HT1080 (cell line): ENCODE data around the gene ENSA. TPM values are rescaled to one million over a fixed set of nuclear protein-coding genes. Genes with fewer than 3 reads are reported as not detected.
"Not testable (repeated sequence)": the region's sequence is repeated elsewhere in the genome, so short reads cannot be mapped to it uniquely, and the experiment has no call there.

ENCODE experiments used
- DNase-seq: peaks from one replicate; pipeline ENCODE4 v3.0.0-alpha.2; 2015; ENCODE audit warnings: low read depth
- total RNA-seq: library from RNA; depleted of rRNA; stranded (reverse); fragments of >200 nt; shearing (Covaris generic); gene quantifications from 2 replicates; pipeline ENCODE4 v1.2.3, GENCODE V29; 2014

The ENSA gene
- total RNA-seq, 1 experiment from 2014 or later = 194 TPM

GRCh38 chr1:150581962-150582361 lies 47.5 kb downstream of the ENSA start:
- not testable (repeated sequence) for DNase-seq

- DNase-seq = not testable (repeated sequence)
Observed at GRCh38 chr1:150581437-150581836, 48.0 kb downstream of the ENSA start.

DNA sequence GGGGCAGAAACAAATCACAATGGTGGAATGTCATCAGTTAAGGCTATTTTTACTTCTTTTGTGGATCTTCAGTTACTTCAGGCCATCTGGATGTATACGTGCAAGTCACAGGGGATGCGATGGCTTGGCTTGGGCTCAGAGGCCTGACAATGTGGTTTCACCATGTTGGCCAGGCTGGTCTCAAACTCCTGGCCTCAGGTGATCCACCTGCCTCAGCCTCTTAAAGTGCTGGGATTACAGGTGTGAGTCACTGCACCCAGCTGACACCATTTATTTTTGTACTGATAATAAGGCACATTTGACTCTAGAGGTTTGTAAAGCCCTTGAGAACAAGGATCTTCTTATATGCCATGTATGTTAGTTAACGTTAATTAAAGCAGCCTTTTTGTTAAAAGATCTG lies 48.4 kb downstream of the ENSA start:
- not testable (repeated sequence) for DNase-seq

DNA sequence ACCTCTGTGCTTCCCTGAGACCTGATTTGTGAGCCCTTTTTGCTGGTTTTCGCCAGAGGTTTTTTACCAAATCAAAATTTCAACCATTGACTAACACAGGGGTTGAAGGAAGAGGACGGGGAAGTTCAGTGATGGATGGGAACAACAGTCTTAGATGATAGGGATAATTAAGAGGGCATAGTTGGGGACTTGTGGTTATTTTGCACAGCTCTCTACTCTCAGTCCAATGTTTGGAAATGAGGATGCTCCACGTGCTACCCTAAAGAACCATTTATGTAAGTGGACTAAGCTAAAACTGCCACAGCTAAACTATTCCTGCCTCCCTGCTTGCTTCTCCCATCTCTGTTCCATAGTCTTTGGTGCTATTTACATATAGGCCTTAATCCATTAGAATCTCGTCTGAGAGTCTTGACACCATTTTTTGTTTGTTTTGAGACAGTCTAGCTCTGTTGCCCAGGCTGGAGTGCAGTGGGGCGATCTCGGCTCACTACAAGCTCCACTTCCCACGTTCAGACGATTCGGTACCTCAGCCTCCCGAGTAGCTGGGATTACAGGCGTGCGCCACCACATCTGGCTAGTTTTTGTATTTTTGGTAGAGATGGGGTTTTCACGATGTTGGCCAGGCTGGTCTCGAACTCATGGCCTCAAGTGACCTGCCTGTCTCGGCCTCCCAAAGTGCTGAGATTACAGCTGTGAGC lies 49.3 kb downstream of the ENSA start:
- DNase-seq = no peak

- DNase-seq = peak; percentile 97
Observed at GRCh38 chr1:150579110-150579944, 50.1 kb downstream of the ENSA start, which contains the start of gene MCL1. Gene MCL1, minus strand, starts transcription at chr1:150579610. Its CDS starts 80 bp downstream, at chr1:150579530.

GRCh38 chr1:150578272-150579109 lies 50.9 kb downstream of the ENSA start:
- DNase-seq = peak; percentile 91

GRCh38 chr1:150577557-150578271 lies 51.7 kb downstream of the ENSA start:
- DNase-seq = peak; percentile 48

DNA sequence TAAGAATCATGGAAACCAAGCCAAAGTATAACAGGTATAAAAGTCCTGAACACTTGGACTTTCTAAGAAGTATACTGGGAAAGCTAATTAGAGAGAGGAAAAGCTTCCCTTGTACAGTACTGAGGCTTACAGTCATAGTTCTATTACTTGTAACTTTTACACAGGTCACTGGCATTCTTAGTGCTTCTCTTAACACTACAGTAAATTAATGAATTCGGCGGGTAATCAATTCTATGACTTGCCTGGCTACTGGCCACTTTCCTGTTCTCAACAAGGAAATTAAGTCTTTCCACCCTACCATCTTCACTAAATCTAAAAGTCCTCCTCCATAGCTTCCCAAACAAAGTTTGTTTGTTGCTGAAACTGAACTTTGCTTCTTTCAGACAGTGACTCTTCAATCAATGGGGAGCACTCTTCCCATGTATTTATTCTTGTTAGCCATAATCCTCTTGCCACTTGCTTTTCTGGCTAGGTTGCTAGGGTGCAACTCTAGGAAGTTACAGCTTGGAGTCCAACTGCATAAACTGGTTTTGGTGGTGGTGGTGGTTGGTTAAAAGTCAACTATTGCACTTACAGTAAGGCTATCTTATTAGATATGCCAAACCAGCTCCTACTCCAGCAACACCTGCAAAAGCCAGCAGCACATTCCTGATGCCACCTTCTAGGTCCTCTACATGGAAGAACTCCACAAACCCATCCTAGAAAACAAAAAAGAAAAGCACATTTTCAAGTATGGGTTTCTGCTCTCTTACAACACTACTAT lies 52.4 kb downstream of the ENSA start:
- peak; percentile 42 for DNase-seq

DNA sequence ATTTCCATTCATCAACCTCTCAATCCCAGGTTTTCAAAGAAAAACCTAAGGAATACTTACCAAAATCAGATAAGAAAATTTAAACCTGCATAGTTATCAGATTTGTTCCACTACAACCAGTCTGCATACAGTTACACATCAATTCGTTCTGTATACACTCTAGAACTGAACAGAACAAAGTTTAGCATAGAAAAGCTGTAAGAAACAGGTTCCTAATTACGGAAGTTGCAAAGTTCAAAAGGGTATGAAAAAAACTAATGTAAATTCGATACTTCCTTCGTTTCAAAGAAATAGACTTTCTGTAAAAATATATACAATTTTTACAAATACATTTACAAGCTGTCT lies 53.1 kb downstream of the ENSA start:
- DNase-seq = no peak

- DNase-seq = no peak
Observed at GRCh38 chr1:150575518-150576366, 53.7 kb downstream of the ENSA start.

GRCh38 chr1:150575072-150575489 lies 54.3 kb downstream of the ENSA start:
- DNase-seq = no peak

DNA sequence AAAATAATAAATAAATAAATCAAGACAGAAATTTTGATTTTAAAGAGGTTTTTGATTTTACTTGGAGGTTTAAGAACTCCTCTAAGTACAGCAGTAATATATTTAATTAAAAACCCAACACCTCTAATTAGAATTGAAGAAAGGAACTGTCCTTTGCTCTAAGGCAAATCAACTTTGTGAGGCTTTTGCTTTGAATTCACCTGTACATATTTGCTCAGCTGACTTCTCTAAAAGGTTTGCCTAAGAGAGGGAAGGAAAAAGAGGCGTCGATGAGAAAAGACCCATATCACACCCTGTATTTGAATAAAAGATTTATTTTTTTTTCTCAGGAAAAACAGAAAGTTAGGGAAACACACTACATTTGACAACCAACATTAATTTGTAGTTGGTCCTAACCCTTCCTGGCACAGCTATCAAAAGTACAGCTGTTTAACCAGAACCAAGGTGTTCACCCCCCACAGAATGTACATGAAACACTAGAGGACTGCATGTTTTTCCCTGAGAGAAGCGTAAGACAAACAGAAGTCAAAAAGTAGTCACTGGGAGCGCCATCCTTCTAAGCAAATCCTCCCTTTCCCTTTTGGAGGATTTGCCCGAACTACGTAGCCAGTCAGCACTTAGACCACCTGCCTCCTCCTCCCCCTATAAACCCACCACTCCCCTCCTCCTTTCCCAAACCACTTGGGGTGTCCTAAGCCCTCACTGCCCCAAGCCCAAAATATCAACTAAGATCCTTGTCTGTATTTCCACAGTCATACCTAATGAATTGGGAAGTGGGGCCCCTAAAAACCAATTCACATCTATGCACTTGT lies 54.9 kb downstream of the ENSA start:
- no peak for DNase-seq

DNA sequence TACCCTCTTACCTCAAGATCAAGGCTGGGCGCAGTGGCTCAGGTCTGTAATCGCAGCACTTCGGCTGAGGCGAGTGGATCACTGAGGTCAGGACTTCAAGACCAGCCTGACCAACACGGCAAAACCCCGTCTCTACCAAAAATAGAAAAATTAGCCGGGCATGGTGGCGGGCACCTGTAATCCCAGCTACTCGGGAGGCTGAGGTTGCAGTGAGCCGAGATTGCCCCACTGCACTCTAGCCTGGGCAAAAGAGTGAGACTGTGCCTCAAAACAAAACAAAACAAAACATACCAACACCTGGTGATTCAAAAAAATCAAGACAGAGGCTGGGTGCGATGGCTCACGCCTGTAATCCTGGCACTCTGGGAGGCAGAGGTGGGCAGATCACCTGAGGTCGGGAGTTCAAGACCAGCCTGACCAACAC lies 55.8 kb downstream of the ENSA start:
- DNase-seq = not testable (repeated sequence)

- peak; percentile 45 for DNase-seq
Observed at GRCh38 chr1:150572918-150573647, 56.3 kb downstream of the ENSA start.
